ENCODE results near the gene SLC51A.

The SLC51A gene

DNA sequence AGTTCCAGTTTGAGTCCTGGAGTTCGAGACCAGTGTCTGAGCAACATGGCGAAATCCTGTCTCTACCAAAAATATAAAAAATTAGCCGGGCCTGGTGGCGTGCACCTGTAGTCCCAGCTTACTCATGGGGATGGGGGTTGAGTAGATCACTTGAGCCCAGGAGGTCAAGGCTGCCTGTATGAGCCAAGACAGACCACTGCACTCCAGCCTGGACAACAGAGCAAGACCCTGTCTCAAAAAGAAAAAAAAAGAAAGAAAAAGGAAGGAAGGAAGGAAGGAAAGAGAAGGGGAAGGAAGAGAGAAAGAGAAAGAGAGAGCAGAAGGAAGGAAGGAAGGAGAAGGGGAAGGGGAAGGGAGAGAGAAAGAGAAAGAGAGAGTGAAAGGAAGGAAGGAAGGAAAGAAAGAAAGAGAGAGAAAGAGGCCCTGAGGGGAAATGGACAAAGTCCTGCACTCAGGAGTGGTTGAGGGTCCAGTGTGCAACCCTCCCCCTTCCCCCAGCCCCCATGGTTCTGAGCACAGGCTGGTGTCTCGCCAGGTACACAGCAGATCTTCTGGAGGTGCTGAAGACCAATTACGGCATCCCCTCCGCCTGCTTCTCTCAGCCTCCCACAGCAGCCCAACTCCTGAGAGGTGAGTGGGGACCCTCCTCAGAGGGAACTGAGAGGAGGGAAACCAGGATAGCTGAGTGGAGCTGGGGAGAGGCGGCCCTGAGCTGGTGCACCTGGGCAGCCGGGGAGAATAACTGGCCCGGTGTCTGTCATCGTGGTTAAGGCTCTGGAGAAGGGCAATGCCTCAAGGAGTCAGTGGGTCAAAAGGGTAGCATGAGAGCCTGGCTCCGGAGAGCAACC, 1.2 kb downstream of the SLC51A start:
- FAIRE-seq: no peak

- no peak for FAIRE-seq
These were observed 1.9 kb downstream of the SLC51A start for GRCh38 chr3:196218155-196218712.

DNA sequence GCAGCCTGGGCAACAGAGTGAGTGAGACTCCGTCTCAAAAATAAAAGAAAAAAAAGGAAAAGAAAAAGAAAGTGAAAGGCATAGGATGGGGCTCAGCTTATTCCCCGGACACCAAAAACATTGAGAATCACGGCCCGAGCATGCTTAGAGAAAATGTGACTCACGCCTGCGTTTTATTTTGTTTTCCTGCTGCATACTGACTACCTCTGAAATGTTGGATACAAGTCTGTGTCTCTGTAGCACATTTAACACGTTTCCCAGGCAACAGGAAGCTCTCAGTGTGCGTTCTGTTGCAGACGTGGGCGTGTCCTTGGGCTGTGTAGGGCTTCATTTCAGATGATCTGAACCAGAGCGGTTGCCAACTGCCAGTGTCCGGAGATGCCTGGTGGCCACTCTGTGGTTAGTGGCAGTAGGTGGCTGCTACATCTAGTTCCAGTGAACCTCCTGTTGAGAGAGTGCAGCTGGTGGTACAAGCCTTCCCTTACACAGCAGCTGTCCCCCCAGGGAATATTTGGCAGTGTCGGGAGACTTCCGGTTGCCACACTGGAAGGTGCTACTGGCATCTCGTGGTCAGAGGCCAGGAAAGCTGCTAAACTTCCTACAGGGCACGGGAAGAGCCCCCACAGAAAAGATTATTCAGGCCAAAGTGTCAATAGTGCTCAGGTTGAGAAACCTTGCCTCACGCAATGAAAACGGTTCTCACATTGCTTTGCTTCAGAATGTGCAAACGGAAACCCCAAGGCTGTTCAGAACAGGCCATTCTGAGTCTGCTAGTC, 3.0 kb downstream of the SLC51A start:
- FAIRE-seq: no peak

DNA sequence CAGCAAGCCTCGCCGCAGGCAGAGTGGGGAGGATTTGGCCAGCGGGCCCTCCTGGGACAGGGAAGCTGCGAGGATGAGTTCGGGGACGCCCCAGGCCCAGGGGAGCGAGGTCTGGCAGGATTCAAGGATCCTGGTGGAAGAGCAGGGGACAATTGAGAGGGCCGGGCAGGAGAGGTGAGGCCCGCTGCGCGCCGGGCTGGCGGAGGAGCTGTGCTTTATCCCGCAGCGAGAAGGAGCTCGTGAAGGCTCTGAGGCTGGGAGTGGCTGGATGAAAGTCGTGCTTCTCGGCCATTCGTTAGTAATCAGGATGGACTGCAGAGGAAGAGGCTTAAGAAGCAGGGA, 3.6 kb downstream of the SLC51A start:
- no peak for FAIRE-seq

DNA sequence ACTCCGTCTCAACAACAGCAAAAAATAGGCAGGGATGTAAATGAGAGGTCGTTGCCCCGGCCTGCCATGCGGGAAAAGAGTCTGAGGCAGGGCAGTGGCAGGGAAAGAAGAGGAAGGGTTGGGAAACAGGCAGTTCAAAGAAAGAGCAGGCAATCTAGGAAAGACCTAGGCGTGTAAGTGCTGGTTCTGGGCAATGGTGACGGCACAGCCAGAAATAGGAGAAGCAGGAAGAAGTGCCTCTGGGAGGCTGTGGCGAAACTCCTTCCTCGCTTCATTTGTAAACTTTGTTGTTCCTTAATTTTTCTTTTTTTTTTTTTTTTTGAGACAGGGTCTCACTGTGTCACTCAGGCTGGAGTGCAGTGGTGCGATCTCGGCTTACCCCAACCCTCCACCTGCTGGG, 4.3 kb downstream of the SLC51A start:
- no peak for FAIRE-seq

GRCh38 chr3:196220991-196221390, 4.7 kb downstream of the SLC51A start:
- FAIRE-seq: no peak

DNA sequence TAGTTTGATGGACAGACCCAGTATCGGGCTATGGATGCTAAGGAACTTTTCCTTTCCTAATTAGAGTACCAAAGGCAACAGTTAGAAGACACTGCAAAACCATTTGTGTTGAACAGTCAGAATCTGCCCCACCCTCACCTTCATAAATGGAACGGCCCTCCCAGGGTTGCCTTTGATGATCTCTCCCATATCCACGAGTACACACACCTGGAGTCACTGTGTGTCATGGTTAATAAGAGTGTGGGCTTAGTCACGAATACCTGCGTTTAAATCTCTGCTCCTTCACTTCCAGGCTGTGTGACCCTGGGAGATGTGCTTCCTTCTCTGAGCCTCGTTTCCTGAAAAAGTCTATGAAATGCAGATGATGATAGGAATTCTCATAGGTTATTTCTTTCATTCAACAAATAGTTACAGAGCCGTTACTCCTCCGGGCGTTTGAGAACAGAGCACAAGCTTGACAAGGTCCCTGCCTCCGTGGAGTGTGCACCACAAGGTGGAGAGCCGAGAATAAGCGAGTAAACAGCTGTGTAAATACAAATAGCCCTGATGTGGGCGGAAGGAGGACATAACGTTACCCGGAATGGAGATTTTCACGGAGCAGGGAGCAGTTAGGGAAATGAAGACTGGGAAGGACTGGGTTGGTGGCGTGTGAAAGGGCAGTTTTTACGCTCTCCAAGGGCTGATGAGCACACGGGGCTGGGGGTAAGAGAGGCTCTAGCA, 6.7 kb downstream of the SLC51A start:
- no peak for FAIRE-seq

GRCh38 chr3:196225086-196225485, 8.8 kb downstream of the SLC51A start:
- no peak for FAIRE-seq

DNA sequence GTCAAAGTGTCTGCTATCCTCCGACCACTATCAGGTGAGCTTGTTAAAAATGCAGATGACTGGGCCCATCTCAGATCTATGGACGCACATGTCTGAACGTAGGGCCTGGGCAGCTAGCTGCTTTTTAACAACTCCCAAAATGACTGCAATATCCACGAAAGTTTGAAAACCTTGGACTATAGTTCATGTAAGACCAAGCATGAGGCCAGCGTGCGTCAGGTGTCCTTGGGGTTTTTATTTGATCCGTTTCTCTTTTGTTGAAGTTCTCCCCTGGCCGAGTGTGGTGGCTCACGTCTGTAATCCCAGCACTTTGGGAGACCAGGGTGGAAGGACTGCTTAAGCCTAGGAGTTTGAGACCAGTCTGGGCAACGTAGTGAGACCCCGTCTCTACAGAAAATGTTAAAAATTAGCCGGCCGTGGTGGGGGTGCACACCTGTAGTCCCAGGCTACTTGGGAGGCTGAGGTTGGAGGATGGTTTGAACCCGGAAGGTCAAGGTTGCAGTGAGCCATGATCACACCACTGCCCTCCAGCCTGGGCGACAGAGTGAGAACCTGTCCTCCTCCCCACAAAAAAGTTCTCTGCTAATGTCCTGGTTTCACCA, 9.5 kb downstream of the SLC51A start:
- no peak for FAIRE-seq

GRCh38 chr3:196227121-196227561, 10.8 kb downstream of the SLC51A start:
- no peak for FAIRE-seq

DNA sequence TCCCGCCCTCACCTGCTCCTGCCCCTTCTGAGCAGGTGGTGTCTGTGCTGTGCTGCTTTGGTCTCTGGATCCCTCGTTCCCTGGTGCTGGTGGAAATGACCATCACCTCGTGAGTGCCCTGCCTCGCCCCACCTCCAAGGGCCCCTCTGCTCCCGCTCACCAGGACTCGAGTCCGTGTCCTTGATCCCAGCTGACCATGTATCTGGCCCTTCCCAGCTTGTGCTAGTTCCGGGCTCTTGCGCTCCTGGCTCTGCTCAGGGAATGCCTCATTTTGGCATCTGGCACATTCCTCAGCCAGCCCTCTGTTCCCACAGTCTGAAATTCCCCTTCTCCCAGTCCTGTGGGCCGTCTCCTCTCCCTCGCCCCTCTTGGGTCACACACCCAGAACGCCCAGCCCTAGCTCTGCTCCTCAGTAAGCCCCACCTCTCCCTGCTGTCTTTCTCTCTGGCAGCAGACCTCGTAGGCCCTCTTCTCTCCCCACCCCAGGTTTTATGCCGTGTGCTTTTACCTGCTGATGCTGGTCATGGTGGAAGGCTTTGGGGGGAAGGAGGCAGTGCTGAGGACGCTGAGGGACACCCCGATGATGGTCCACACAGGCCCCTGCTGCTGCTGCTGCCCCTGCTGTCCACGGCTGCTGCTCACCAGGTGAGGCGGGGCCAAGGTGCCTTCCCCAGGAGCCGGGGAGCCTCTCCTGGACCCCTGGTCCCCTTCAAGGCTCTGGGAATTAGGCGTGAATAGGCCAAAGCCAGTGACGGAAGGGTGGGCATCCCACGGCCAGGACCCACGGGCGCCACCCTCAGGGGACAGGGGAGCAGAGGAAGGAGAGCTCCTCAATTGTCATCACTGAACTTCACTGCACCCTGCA, 11.5 kb downstream of the SLC51A start:
- FAIRE-seq: no peak

DNA sequence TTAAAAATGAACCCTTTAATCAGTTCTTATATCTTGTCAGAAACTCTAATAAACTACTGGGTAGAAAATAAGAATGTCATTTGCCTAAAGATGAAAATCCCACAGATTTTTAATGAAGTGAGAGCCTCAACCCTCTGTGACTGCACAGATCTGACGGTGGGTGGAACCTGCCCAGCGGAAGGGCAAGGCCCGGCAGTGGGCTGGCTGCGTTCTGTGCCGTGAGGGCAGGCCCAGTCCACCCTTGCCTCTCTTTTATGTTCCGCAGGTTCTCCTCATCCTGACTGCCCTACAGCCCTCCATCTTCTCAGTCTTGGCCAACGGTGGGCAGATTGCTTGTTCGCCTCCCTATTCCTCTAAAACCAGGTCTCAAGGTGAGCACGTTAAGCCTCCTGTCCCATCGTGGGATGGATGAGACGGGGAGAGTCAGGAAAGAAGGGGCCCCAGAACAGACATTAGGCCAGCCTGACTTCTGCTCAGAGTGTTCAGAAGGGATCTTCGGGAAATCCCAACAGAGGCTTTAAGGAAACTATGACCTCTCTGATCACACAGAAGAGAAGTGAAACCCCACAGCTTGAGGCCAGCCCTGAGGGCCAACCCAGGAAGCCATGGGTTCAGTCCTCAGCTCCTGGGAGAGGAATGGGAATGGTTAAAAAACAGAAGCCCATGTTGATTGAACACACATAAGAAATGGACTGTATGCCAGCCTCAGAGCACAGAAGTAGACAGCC, 16.0 kb downstream of the SLC51A start:
- no peak for FAIRE-seq

DNA sequence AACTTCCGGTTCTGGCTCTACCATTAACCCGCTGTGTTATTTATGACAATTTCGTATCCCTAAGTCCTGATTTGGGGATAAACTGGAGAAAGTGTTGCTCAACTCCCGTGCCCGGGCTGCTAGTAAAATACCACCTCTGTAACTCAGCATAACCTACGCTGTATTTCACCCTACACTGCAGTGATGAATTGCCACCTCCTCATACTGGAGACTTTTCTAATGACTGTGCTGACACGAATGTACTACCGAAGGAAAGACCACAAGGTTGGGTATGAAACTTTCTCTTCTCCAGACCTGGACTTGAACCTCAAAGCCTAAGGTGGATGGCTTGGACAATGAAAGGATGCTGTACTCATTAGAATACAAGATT, 16.5 kb downstream of the SLC51A start:
- no peak for FAIRE-seq

GRCh38 chr3:196235452-196236122, 19.3 kb downstream of the SLC51A start:
- FAIRE-seq: no peak

GRCh38 chr3:196236223-196236622, 19.9 kb downstream of the SLC51A start:
- FAIRE-seq: no peak

DNA sequence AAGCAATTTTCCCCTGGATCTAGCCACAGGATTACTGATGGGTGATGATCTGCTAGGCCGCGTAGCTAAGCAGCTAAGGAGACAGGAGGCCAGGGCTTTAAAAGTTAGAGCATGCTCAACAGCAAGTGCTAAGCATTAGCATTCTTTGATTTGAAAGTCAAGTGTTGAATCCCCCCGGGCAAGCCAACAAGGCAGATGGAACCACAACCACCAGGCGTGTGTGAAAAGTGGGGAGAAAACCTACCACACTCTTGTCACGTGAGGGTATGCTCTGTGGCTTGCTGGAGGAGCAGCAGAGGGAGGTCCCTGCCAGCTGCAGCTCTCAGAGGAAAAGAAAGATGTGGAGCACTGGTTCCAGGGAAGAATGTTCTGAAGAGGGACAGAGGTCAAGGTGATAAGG, 20.9 kb downstream of the SLC51A start:
- FAIRE-seq: no peak

GRCh38 chr3:196238612-196239560, 22.6 kb downstream of the SLC51A start:
- FAIRE-seq: no peak

- no peak for FAIRE-seq
These were observed 24.1 kb downstream of the SLC51A start for GRCh38 chr3:196240424-196240823.

- FAIRE-seq: no peak
These were observed 25.4 kb downstream of the SLC51A start for GRCh38 chr3:196241704-196242103.
